HL-60 (cell line): ENCODE results near the gene SAPCD2.

Experiments used
- DNase-seq, 2 experiments: peaks; one replicate each; pipeline ENCODE4 v3.0.0-alpha.2; 2010 to 2020; ENCODE audit warnings: low read depth in 1 of 2, low spot score in 1 of 2
- H3K27ac ChIP-seq: fragments of 250-450 bp; sonication (Bioruptor Pico); replicated peaks from 2 replicates; pipeline ENCODE4 v1.5.1; 2020; ENCODE audit warnings: mild to moderate bottlenecking, moderate library complexity
- H3K27me3 ChIP-seq: fragments of 250-450 bp; sonication (Bioruptor Pico); 2 replicates; pipeline ENCODE4 v1.5.1; 2021; ENCODE audit warnings: mild to moderate bottlenecking, moderate library complexity; ENCODE audit not compliant: insufficient read depth, poor library complexity, severe bottlenecking
- H3K4me3 ChIP-seq: replicated peaks from 2 replicates; pipeline ENCODE4 v1.5.1; 2011; ENCODE audit warnings: mild to moderate bottlenecking, control low read depth, low read length; ENCODE audit not compliant: insufficient read depth
- GABPA ChIP-seq: IDR thresholded peaks from 2 replicates; pipeline ENCODE4 v1.6.1; 2012; ENCODE audit warnings: low read depth
- POLR2AphosphoS5 ChIP-seq: IDR thresholded peaks from 2 replicates; pipeline ENCODE4 v1.6.1; 2012; ENCODE audit warnings: low read depth
- REST ChIP-seq: IDR thresholded peaks from 2 replicates; pipeline ENCODE4 v1.6.1; 2012; ENCODE audit warnings: low read depth; ENCODE audit not compliant: insufficient replicate concordance
- SPI1 ChIP-seq: IDR thresholded peaks from 2 replicates; pipeline ENCODE4 v1.6.1; 2012; ENCODE audit warnings: low read depth, mild to moderate bottlenecking, borderline replicate concordance
- TF ChIP-seq, protein P1 (sequence below): IDR thresholded peaks from one replicate; pipeline ENCODE4 v1.5.1; 2011; ENCODE audit warnings: low read length, control low read depth, inconsistent platforms; ENCODE audit not compliant: insufficient read depth

SAPCD2 gene

DNA sequence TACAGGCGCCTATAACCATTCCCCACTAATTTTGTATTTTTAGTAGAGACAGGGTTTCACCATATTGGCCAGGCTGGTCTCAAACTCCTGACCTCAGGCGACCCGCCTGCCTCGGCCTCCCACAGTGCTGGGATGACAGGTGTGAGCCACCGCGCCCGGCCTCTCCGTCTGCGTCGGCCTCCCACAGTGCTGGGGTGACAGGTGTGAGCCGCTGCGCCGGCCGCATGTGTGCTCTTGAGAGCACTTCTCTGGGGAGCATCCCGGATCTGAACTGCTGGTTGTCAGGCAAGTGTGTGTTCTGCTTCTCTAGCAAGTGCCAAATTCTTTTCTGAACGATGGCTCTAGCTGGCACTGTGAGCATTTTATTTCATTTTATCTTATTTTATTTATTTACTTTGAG lies 12.8 kb downstream of the SAPCD2 start:
- no peak overlapping the region for H3K27ac ChIP-seq
- peaks cover 22% of the 10 kb centered on the region for H3K27me3 ChIP-seq
- DNase-seq = no peak
- no peak overlapping the region for H3K4me3 ChIP-seq
- TF ChIP-seq SPI1 = no peak
- no peak for TF ChIP-seq POLR2AphosphoS5
- TF ChIP-seq GABPA = no peak
- TF ChIP-seq, protein P1, sequence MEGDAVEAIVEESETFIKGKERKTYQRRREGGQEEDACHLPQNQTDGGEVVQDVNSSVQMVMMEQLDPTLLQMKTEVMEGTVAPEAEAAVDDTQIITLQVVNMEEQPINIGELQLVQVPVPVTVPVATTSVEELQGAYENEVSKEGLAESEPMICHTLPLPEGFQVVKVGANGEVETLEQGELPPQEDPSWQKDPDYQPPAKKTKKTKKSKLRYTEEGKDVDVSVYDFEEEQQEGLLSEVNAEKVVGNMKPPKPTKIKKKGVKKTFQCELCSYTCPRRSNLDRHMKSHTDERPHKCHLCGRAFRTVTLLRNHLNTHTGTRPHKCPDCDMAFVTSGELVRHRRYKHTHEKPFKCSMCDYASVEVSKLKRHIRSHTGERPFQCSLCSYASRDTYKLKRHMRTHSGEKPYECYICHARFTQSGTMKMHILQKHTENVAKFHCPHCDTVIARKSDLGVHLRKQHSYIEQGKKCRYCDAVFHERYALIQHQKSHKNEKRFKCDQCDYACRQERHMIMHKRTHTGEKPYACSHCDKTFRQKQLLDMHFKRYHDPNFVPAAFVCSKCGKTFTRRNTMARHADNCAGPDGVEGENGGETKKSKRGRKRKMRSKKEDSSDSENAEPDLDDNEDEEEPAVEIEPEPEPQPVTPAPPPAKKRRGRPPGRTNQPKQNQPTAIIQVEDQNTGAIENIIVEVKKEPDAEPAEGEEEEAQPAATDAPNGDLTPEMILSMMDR = no peak
- no peak for TF ChIP-seq REST

DNA sequence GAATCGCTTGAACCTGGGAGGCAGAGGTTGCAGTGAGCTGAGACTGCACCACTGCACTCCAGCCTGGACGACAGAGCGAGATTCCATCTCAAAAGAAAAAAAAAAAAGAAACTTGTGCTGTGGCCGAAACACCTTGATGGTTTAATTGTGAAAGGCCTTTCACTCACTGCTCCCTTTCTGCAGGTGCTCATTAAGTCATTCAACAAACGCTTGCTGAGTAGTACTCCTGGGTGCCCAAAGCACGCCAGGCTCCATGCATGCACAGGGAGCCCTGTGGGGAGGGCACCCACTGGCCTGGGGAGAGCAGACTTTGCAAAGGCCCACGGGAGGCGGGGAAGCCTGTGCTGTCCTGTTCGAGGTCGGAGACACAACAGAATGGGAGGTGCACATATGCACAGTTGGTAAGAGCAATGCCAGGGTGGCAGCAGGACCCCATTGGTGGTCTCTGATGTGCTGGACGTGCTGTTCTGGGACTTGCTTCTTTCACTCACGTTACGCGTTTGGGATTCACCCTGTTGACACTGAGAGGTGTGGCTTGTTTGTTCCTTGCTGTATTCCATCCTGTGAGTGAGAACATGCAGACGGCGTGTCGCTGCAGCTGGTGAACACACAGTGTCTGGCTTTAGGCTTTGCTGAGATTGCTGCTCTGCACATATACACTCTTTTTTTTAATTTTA lies 13.5 kb downstream of the SAPCD2 start:
- no peak for DNase-seq
- TF ChIP-seq GABPA (no peak), POLR2AphosphoS5 (no peak), REST (no peak), SPI1 (no peak)
- TF ChIP-seq, protein P1 = no peak
- Histone ChIP-seq H3K4me3 (no peak overlapping the region), H3K27ac (no peak overlapping the region), H3K27me3 (peaks cover 22% of the 10 kb centered on the region)

DNA sequence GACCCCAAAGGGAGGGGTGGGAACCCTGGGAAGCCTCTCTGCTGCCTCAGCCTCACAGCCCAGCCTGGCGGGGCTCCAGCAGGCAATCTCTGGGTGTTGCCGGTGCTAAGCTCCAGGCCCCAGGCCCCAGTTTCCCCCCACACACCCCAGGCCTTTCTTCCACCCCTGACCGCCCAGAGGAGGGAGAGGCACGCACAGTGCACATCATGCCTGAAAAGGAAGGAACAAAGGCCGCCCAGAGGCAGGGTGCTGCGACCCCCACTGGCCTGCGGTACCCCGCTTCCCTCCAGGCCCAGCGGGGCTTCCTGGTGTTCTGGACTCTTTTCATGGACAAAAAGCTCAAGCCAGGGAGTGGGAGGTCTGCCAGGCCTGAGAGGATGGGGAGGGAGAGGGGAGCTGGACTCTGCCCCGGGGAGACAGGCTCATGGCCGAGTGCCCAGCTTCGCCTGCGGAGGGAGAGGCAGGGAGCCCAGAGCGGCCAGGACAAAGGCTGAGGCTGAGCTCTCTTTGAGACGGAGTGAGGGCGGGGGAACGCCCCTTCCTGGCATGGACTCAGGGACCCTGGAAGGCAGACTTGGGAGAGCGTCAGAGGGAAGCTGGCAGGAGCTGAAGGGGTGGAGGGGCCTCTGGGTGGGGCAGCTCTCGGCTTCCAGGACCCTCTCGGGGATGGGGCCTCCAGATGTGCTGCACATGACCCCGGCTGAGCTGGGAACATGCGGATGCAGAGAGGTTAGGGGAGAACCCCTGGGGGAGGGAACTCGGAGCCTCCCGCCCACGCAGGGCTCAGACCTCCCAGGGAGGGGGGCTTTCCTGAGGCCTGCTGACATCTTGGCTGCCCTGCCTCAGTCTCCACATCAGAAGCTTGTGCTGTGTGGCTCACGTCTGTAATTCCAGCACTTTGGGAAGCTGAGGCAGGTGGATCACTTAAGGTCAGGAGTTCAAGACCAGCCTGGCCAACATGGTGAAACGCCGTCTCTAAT lies 14.7 kb downstream of the SAPCD2 start:
- no peak for DNase-seq
- H3K27me3 ChIP-seq = peaks cover 29% of the 10 kb centered on the region
- H3K27ac ChIP-seq = no peak overlapping the region
- TF ChIP-seq REST (no peak), SPI1 (no peak), GABPA (no peak), POLR2AphosphoS5 (no peak)
- TF ChIP-seq, protein P1 = no peak
- no peak overlapping the region for H3K4me3 ChIP-seq
